ENCODE data around the gene PRR23E. TPM values are rescaled to one million over a fixed set of nuclear protein-coding genes. Genes with fewer than 3 reads are reported as not detected.

Gene PRR23E
- total and polyA plus RNA-seq, 2 experiments from 2014 or later, result not detected

- Mint-ChIP-seq H3K27me3 (ENCODE audit: insufficient read depth, low read depth, poor library complexity) (peaks cover 8% of the 10 kb centered on the region), H3K9me3 (no peaks in the 10 kb centered on the region), H3K36me3 (ENCODE audit: low read depth) (no peaks in the 10 kb centered on the region), H3K27ac (no peak overlapping the region), H3K4me3 (no peak overlapping the region), H3K4me1 (no peaks in the 10 kb centered on the region; the same call in 2 of the 3 replicates)
- TF ChIP-seq CTCF (conservative IDR thresholded peaks at IDR 0.05; ENCODE audit: low read depth in 2 of 2) (no peak), POLR2AphosphoS5 (IDR thresholded peaks at IDR 0.05; ENCODE audit: low read depth) (no peak), REST (IDR thresholded peaks at IDR 0.05; ENCODE audit: unreplicated experiment) (no peak), EZH2phosphoT487 (IDR thresholded peaks at IDR 0.05; ENCODE audit: unreplicated experiment) (no peak), ZNF462 (CRISPR knock-in tag; IDR thresholded peaks at IDR 0.05) (no peak), CREB1 (CRISPR knock-in tag; IDR thresholded peaks at IDR 0.05; ENCODE audit: low read depth) (no peak), STAT1 (IDR thresholded peaks at IDR 0.05; ENCODE audit: unreplicated experiment) (no peak), JUNB (IDR thresholded peaks at IDR 0.05; ENCODE audit: unreplicated experiment) (no peak), ZNF114 (CRISPR knock-in tag; IDR thresholded peaks at IDR 0.05) (no peak), ZNF331 (CRISPR knock-in tag; IDR thresholded peaks at IDR 0.05; ENCODE audit: low read depth) (no peak), NANOG (IDR thresholded peaks at IDR 0.05; ENCODE audit: borderline replicate concordance) (no peak), EZH2 (IDR thresholded peaks at IDR 0.05; ENCODE audit: low read depth, unreplicated experiment) (no peak), ETS1 (IDR thresholded peaks at IDR 0.05) (no peak)
- Histone ChIP-seq H3K9me2 (ENCODE audit: insufficient read depth) (no peaks in the 10 kb centered on the region), H3K4me3 (no peak overlapping the region), H3K27ac (ENCODE audit: low read depth) (no peak overlapping the region), H3K36me3 (ENCODE audit: insufficient read depth) (no peaks in the 10 kb centered on the region), H3K79me2 (replicated peaks; ENCODE audit: insufficient read depth) (no peaks in the 10 kb centered on the region), H4K20me1 (replicated peaks; ENCODE audit: insufficient read depth) (no peaks in the 10 kb centered on the region), H3K4me2 (no peak overlapping the region), H3F3A (replicated peaks; ENCODE audit: low read depth) (no peaks in the 10 kb centered on the region), H3K4me1 (ENCODE audit: insufficient read depth) (no peaks in the 10 kb centered on the region), H3K27me3 (ENCODE audit: insufficient read depth) (no peaks in the 10 kb centered on the region), H2AFZ (no peak overlapping the region)
- no peak for ATAC-seq
- DNase-seq (ENCODE audit: low spot score), result no peak
Measured at GRCh38 chr3:127166501-127167065, 26.3 kb upstream of the PRR23E start.

Data from GM23338 (cell line).